ENCODE data around the gene REELD1. TPM values are rescaled to one million over a fixed set of nuclear protein-coding genes. Genes with fewer than 3 reads are reported as not detected.

REELD1 gene
- total RNA-seq, 2 donors from 2014 or later = 0.79 to 0.97 TPM

GRCh38 chr4:146256328-146256727, 42.0 kb downstream of the REELD1 start:
- H3K4me1 Mint-ChIP-seq (ENCODE audit: low read depth) = no peaks in the 10 kb centered on the region
- H3K9me3 Mint-ChIP-seq = no peaks in the 10 kb centered on the region
- DNase-seq (no peak), ATAC-seq (replicated peaks in 1 of 2) (no peak)
- no peak overlapping the region for H3K4me3 Mint-ChIP-seq
- H3K27ac Mint-ChIP-seq = no peak overlapping the region
- no peaks in the 10 kb centered on the region for H3K27me3 Mint-ChIP-seq (ENCODE audit: low read depth)
- H3K36me3 Mint-ChIP-seq (ENCODE audit: insufficient read depth in 2 of 2) = peaks cover 0 to 1% of the 10 kb centered on the region in 2 donors

- H3K27me3 Mint-ChIP-seq (ENCODE audit: low read depth) = no peaks in the 10 kb centered on the region
- H3K36me3 Mint-ChIP-seq (ENCODE audit: insufficient read depth in 2 of 2) = peaks cover 0 to 1% of the 10 kb centered on the region in 2 donors
- no peak overlapping the region for H3K27ac Mint-ChIP-seq
- no peak overlapping the region for H3K4me3 Mint-ChIP-seq
- no peak for DNase-seq
- no peak for ATAC-seq (replicated peaks in 1 of 2)
- no peaks in the 10 kb centered on the region for H3K9me3 Mint-ChIP-seq
- no peaks in the 10 kb centered on the region for H3K4me1 Mint-ChIP-seq (ENCODE audit: low read depth)
These were observed 43.2 kb downstream of the REELD1 start for GRCh38 chr4:146257511-146257910.

- H3K4me3 Mint-ChIP-seq = no peak overlapping the region
- H3K9me3 Mint-ChIP-seq = no peaks in the 10 kb centered on the region
- ATAC-seq (replicated peaks in 1 of 2) = no peak
These were observed 46.2 kb downstream of the REELD1 start for GRCh38 chr4:146260521-146260920.

GRCh38 chr4:146261041-146261440, 46.7 kb downstream of the REELD1 start:
- no peak overlapping the region for H3K4me3 Mint-ChIP-seq
- DNase-seq (no peak), ATAC-seq (replicated peaks in 1 of 2) (no peak)
- H3K9me3 Mint-ChIP-seq = no peaks in the 10 kb centered on the region
- H3K27ac Mint-ChIP-seq = no peak overlapping the region
- H3K4me1 Mint-ChIP-seq (ENCODE audit: low read depth) = no peaks in the 10 kb centered on the region
- no peaks in the 10 kb centered on the region for H3K27me3 Mint-ChIP-seq (ENCODE audit: low read depth)
- H3K36me3 Mint-ChIP-seq (ENCODE audit: insufficient read depth in 2 of 2) = peaks cover 0 to 1% of the 10 kb centered on the region in 2 donors

More at GRCh38 chr4:146260521-146260920, 46.2 kb downstream of the REELD1 start:
- Mint-ChIP-seq H3K27me3 (ENCODE audit: low read depth) (no peaks in the 10 kb centered on the region), H3K4me1 (ENCODE audit: low read depth) (no peaks in the 10 kb centered on the region), H3K27ac (no peak overlapping the region), H3K36me3 (ENCODE audit: insufficient read depth in 2 of 2) (peaks cover 0 to 1% of the 10 kb centered on the region in 2 donors)
- DNase-seq = no peak

GRCh38 chr4:146263793-146264192, 49.5 kb downstream of the REELD1 start:
- H3K9me3 Mint-ChIP-seq = no peaks in the 10 kb centered on the region
- no peaks in the 10 kb centered on the region for H3K36me3 Mint-ChIP-seq (ENCODE audit: insufficient read depth in 2 of 2)
- H3K4me3 Mint-ChIP-seq = no peak overlapping the region
- H3K27me3 Mint-ChIP-seq (ENCODE audit: low read depth) = no peaks in the 10 kb centered on the region
- H3K4me1 Mint-ChIP-seq (ENCODE audit: low read depth) = no peaks in the 10 kb centered on the region
- no peak for ATAC-seq (replicated peaks in 1 of 2)
- no peak overlapping the region for H3K27ac Mint-ChIP-seq
- no peak for DNase-seq

- Mint-ChIP-seq H3K9me3 (no peaks in the 10 kb centered on the region), H3K27me3 (ENCODE audit: low read depth) (no peaks in the 10 kb centered on the region), H3K36me3 (ENCODE audit: insufficient read depth in 2 of 2) (no peaks in the 10 kb centered on the region), H3K27ac (no peak overlapping the region), H3K4me1 (ENCODE audit: low read depth) (no peaks in the 10 kb centered on the region), H3K4me3 (no peak overlapping the region)
- DNase-seq = no peak
- ATAC-seq (replicated peaks in 1 of 2) = no peak
These were observed 51.7 kb downstream of the REELD1 start for GRCh38 chr4:146265950-146266490.

GRCh38 chr4:146267826-146268225, 53.5 kb downstream of the REELD1 start:
- no peaks in the 10 kb centered on the region for H3K9me3 Mint-ChIP-seq
- ATAC-seq (replicated peaks in 1 of 2) (no peak), DNase-seq (no peak)
- no peaks in the 10 kb centered on the region for H3K27me3 Mint-ChIP-seq (ENCODE audit: low read depth)
- no peak overlapping the region for H3K27ac Mint-ChIP-seq
- H3K4me1 Mint-ChIP-seq (ENCODE audit: low read depth) = peaks cover 6% of the 10 kb centered on the region
- H3K4me3 Mint-ChIP-seq = no peak overlapping the region
- no peaks in the 10 kb centered on the region for H3K36me3 Mint-ChIP-seq (ENCODE audit: insufficient read depth in 2 of 2)

GRCh38 chr4:146269228-146269653, 54.9 kb downstream of the REELD1 start:
- Mint-ChIP-seq H3K4me3 (no peak overlapping the region), H3K27me3 (ENCODE audit: low read depth) (no peaks in the 10 kb centered on the region), H3K4me1 (ENCODE audit: low read depth) (peaks cover 11% of the 10 kb centered on the region), H3K27ac (no peak overlapping the region), H3K9me3 (no peaks in the 10 kb centered on the region), H3K36me3 (ENCODE audit: insufficient read depth in 2 of 2) (no peaks in the 10 kb centered on the region)
- DNase-seq = no peak
- ATAC-seq (replicated peaks in 1 of 2) = no peak

- Mint-ChIP-seq H3K4me3 (no peak overlapping the region), H3K27me3 (ENCODE audit: low read depth) (no peaks in the 10 kb centered on the region), H3K9me3 (no peaks in the 10 kb centered on the region), H3K27ac (no peak overlapping the region), H3K4me1 (ENCODE audit: low read depth) (peaks cover 11% of the 10 kb centered on the region), H3K36me3 (ENCODE audit: insufficient read depth in 2 of 2) (no peaks in the 10 kb centered on the region)
- no peak for ATAC-seq (replicated peaks in 1 of 2)
- DNase-seq = no peak
These were observed 57.1 kb downstream of the REELD1 start for GRCh38 chr4:146271466-146271865.

GRCh38 chr4:146273204-146273901, 59.0 kb downstream of the REELD1 start:
- no peaks in the 10 kb centered on the region for H3K36me3 Mint-ChIP-seq (ENCODE audit: insufficient read depth in 2 of 2)
- DNase-seq (peak; percentile 5), ATAC-seq (replicated peaks in 1 of 2) (peak; percentile 84 to 86)
- H3K27ac Mint-ChIP-seq = no peak overlapping the region
- no peaks in the 10 kb centered on the region for H3K27me3 Mint-ChIP-seq (ENCODE audit: low read depth)
- no peaks in the 10 kb centered on the region for H3K9me3 Mint-ChIP-seq
- H3K4me1 Mint-ChIP-seq (ENCODE audit: low read depth) = peaks cover 11% of the 10 kb centered on the region
- no peak overlapping the region for H3K4me3 Mint-ChIP-seq

- Mint-ChIP-seq H3K27me3 (ENCODE audit: low read depth) (no peaks in the 10 kb centered on the region), H3K36me3 (ENCODE audit: insufficient read depth in 2 of 2) (peaks cover 0 to 3% of the 10 kb centered on the region in 2 donors), H3K4me3 (no peak overlapping the region), H3K9me3 (no peaks in the 10 kb centered on the region), H3K4me1 (ENCODE audit: low read depth) (peaks cover 11% of the 10 kb centered on the region), H3K27ac (no peak overlapping the region)
- DNase-seq = no peak
- peak; percentile 47 to 48 for ATAC-seq (replicated peaks in 1 of 2)
These were observed 60.4 kb downstream of the REELD1 start for GRCh38 chr4:146274774-146275173.

GRCh38 chr4:146275370-146275769, 61.0 kb downstream of the REELD1 start:
- H3K27me3 Mint-ChIP-seq (ENCODE audit: low read depth) = no peaks in the 10 kb centered on the region
- peaks cover 11% of the 10 kb centered on the region for H3K4me1 Mint-ChIP-seq (ENCODE audit: low read depth)
- no peaks in the 10 kb centered on the region for H3K9me3 Mint-ChIP-seq
- ATAC-seq (replicated peaks in 1 of 2) (no peak), DNase-seq (no peak)
- no peak overlapping the region for H3K4me3 Mint-ChIP-seq
- no peak overlapping the region for H3K27ac Mint-ChIP-seq
- H3K36me3 Mint-ChIP-seq (ENCODE audit: insufficient read depth in 2 of 2) = peaks cover 0 to 3% of the 10 kb centered on the region in 2 donors

GRCh38 chr4:146278986-146279385, 64.6 kb downstream of the REELD1 start:
- Mint-ChIP-seq H3K27ac (no peak overlapping the region), H3K4me1 (ENCODE audit: low read depth) (no peaks in the 10 kb centered on the region), H3K36me3 (ENCODE audit: insufficient read depth in 2 of 2) (peaks cover 0 to 3% of the 10 kb centered on the region in 2 donors), H3K27me3 (ENCODE audit: low read depth) (no peaks in the 10 kb centered on the region), H3K4me3 (no peak overlapping the region), H3K9me3 (no peaks in the 10 kb centered on the region)
- ATAC-seq (replicated peaks in 1 of 2) (no peak), DNase-seq (no peak)
